HS-27A (cell line): ENCODE data around the gene PRDM13.
"Not testable (repeated sequence)": the region's sequence is repeated elsewhere in the genome, so short reads cannot be mapped to it uniquely, and the experiment has no call there.

Experiments
- DNase-seq: peaks from one replicate; pipeline ENCODE4 v3.0.0-alpha.2; 2012; ENCODE audit warnings: low read depth, missing footprints

The PRDM13 gene

GRCh38 chr6:99629293-99629692 is 22.7 kb downstream of the PRDM13 start:
- no peak for DNase-seq

GRCh38 chr6:99637629-99638028 is 31.0 kb downstream of the PRDM13 start:
- no peak for DNase-seq

- DNase-seq: not testable (repeated sequence)
Observed at GRCh38 chr6:99638358-99638757, 31.7 kb downstream of the PRDM13 start.

- DNase-seq: no peak
Observed at GRCh38 chr6:99641270-99641669, 34.6 kb downstream of the PRDM13 start.

GRCh38 chr6:99645986-99646385 is 39.4 kb downstream of the PRDM13 start:
- no peak for DNase-seq

GRCh38 chr6:99650091-99650571 is 43.5 kb downstream of the PRDM13 start:
- not testable (repeated sequence) for DNase-seq

- DNase-seq: no peak
Observed at GRCh38 chr6:99660206-99660605, 53.6 kb downstream of the PRDM13 start.

- DNase-seq: no peak
Observed at GRCh38 chr6:99661870-99662269, 55.2 kb downstream of the PRDM13 start.

- no peak for DNase-seq
Observed at GRCh38 chr6:99662616-99663015, 56.0 kb downstream of the PRDM13 start.
